GM12878 (cell line): ENCODE data around the gene PYGO2. TPM values are rescaled to one million over a fixed set of nuclear protein-coding genes. Genes with fewer than 3 reads are reported as not detected.

ENCODE experiments used
- ATAC-seq: fragments of 200-7000 bp; cut with Tn5 transposase; 3 replicates; pipeline ENCODE4 v1.9.1; 2020; ENCODE audit warnings: mild to moderate bottlenecking, moderate library complexity
- BruUV-seq: library from RNA; stranded (reverse); fragments of 400-500 nt; replicated peaks from 2 replicates; lab custom pipeline; 2021; lab: Mats Ljungman, UMichigan
- CTCF ChIA-PET: fragments of 300-600 bp; sonication (Branson Sonifier 250); formaldehyde crosslinking; extraction: SDS; loops from one replicate; lab custom pipeline; 2021; ENCODE audit warnings: inconsistent platforms; lab: Yijun Ruan, JAX
- POLR2A ChIA-PET: fragments of 350-600 bp; formaldehyde crosslinking; extraction: SDS; loops from one replicate; lab custom pipeline; 2021; ENCODE audit warnings: inconsistent platforms; lab: Charles Lee
- RAD21 ChIA-PET: fragments of 300-600 bp; sonication (Branson Sonifier 250); formaldehyde crosslinking; loops from one replicate; lab custom pipeline; 2023; ENCODE audit warnings: antibody characterized with exemption; ENCODE audit not compliant: unreplicated experiment; lab: Charles Lee
- SMC1A ChIA-PET: fragments of 300-600 bp; sonication (Branson Sonifier 250); formaldehyde crosslinking; loops from one replicate; lab custom pipeline; 2023; ENCODE audit not compliant: unreplicated experiment, uncharacterized antibody; lab: Charles Lee
- DNase-seq: peaks from one replicate; pipeline ENCODE4 v3.0.0-alpha.2; 2011; ENCODE audit warnings: low read depth, low spot score
- FAIRE-seq: peaks from 3 replicates; lab custom pipeline; 2011; peaks lifted over from hg19 to GRCh38; lab: Jason Lieb, UNC
- H2AFZ ChIP-seq: 2 replicates; pipeline ENCODE4 v1.6.0; 2011; ENCODE audit warnings: low read depth, low read length, control low read depth; ENCODE audit not compliant: control insufficient read depth
- H3K27ac ChIP-seq: 2 replicates; pipeline ENCODE4 v1.5.1; 2011; ENCODE audit warnings: control low read depth; ENCODE audit not compliant: control insufficient read depth, insufficient read depth
- H3K27me3 ChIP-seq, 2 experiments: replicated peaks in 1 of 2; 2 replicates each; pipeline versions ENCODE4 v1.6.0 to v1.6.1; 2011; ENCODE audit warnings: low read length in 1 of 2; ENCODE audit not compliant: control insufficient read depth in 2 of 2, insufficient read depth in 2 of 2
- H3K36me3 ChIP-seq, 2 experiments: 2 replicates each; pipeline ENCODE4 v1.5.1; 2011; ENCODE audit warnings: low read length in 1 of 2; ENCODE audit not compliant: control insufficient read depth in 2 of 2, insufficient read depth in 2 of 2
- H3K4me1 ChIP-seq: 2 replicates; pipeline ENCODE4 v1.6.1; 2011; ENCODE audit warnings: mild to moderate bottlenecking, low read length, moderate library complexity, mixed read lengths; ENCODE audit not compliant: control insufficient read depth, insufficient read depth
- H3K4me2 ChIP-seq: 2 replicates; pipeline ENCODE4 v1.6.0; 2011; ENCODE audit warnings: control low read depth; ENCODE audit not compliant: control insufficient read depth, insufficient read depth
- H3K4me3 ChIP-seq: fragments of 200-600 bp; sonication (generic); 2 replicates; pipeline ENCODE4 v1.5.1; 2016
- H3K79me2 ChIP-seq: 2 replicates; pipeline ENCODE4 v1.6.0; 2011; ENCODE audit warnings: low read length; ENCODE audit not compliant: control insufficient read depth, insufficient read depth
- H3K9ac ChIP-seq: 2 replicates; pipeline ENCODE4 v1.8.0; 2011; ENCODE audit warnings: low read length, control low read depth, mixed read lengths; ENCODE audit not compliant: control insufficient read depth, insufficient read depth
- H3K9me3 ChIP-seq: replicated peaks from 3 replicates; pipeline ENCODE4 v1.5.1; 2011; ENCODE audit warnings: mild to moderate bottlenecking, low read length; ENCODE audit not compliant: control insufficient read depth, insufficient read depth
- H4K20me1 ChIP-seq: 2 replicates; pipeline ENCODE4 v1.6.0; 2011; ENCODE audit not compliant: control insufficient read depth, insufficient read depth
- BCL11A ChIP-seq: IDR thresholded peaks from 2 replicates; pipeline ENCODE4 v1.6.1; 2011; ENCODE audit warnings: low read depth, low read length
- BCLAF1 ChIP-seq: fragments of 450-650 bp; IDR thresholded peaks from 2 replicates; pipeline ENCODE4 v1.6.1; 2017; ENCODE audit warnings: antibody characterized with exemption, mild to moderate bottlenecking, moderate library complexity
- CBFB ChIP-seq: IDR thresholded peaks from 2 replicates; pipeline ENCODE4 v1.6.1; 2016; ENCODE audit warnings: antibody characterized with exemption, low read depth
- CHD4 ChIP-seq: fragments of 200-600 bp; sonication (generic); IDR thresholded peaks from 2 replicates; pipeline ENCODE4 v1.6.1; 2016; ENCODE audit warnings: mild to moderate bottlenecking
- EGR1 ChIP-seq, 2 experiments: IDR thresholded peaks; 1 replicate in 1 of 2; 2 replicates in 1 of 2; pipeline ENCODE4 v1.6.1; 2011 to 2012; ENCODE audit warnings: low read depth in 2 of 2, low read length in 2 of 2, borderline replicate concordance in 1 of 2, mild to moderate bottlenecking in 1 of 2, moderate library complexity in 1 of 2
- HDAC6 ChIP-seq: fragments of 200-600 bp; sonication (generic); IDR thresholded peaks from one replicate; pipeline ENCODE4 v1.8.0; 2017; ENCODE audit warnings: antibody characterized with exemption; ENCODE audit not compliant: unreplicated experiment
- KDM1A ChIP-seq: fragments of 200-600 bp; sonication (generic); IDR thresholded peaks from 2 replicates; pipeline ENCODE4 v1.6.1; 2016; ENCODE audit warnings: borderline replicate concordance
- MXI1 ChIP-seq: fragments of 150-350 bp; IDR thresholded peaks from 2 replicates; pipeline ENCODE4 v1.6.1; 2011; ENCODE audit warnings: low read depth, mild to moderate bottlenecking, inconsistent platforms, low read length, improper control_type of control experiment
- MYB ChIP-seq: fragments of 150-350 bp; IDR thresholded peaks from 2 replicates; pipeline ENCODE4 v1.6.1; 2014; ENCODE audit warnings: mild to moderate bottlenecking, low read depth, low read length, borderline replicate concordance
- NBN ChIP-seq: fragments of 450-650 bp; IDR thresholded peaks from 2 replicates; pipeline ENCODE4 v1.6.1; 2016
- PAX5 ChIP-seq: IDR thresholded peaks from 2 replicates; pipeline ENCODE4 v1.6.1; 2011; ENCODE audit warnings: low read depth, low read length, borderline replicate concordance
- PAX8 ChIP-seq: fragments of 450-650 bp; IDR thresholded peaks from 2 replicates; pipeline ENCODE4 v1.6.1; 2017; ENCODE audit warnings: mild to moderate bottlenecking, moderate library complexity
- PKNOX1 ChIP-seq: fragments of 450-650 bp; IDR thresholded peaks from 2 replicates; pipeline ENCODE4 v1.6.1; 2016; ENCODE audit warnings: mild to moderate bottlenecking
- POLR2AphosphoS2 ChIP-seq: IDR thresholded peaks from 2 replicates; pipeline ENCODE4 v1.6.1; 2011; ENCODE audit warnings: low read depth, mild to moderate bottlenecking, low read length, improper control_type of control experiment, moderate library complexity
- SMAD1 ChIP-seq: fragments of 450-650 bp; IDR thresholded peaks from 2 replicates; pipeline ENCODE4 v1.6.1; 2018; ENCODE audit warnings: mild to moderate bottlenecking, low read depth; ENCODE audit not compliant: partially characterized antibody
- YBX1 ChIP-seq: fragments of 450-650 bp; IDR thresholded peaks from 2 replicates; pipeline ENCODE4 v1.6.1; 2016; ENCODE audit warnings: antibody characterized with exemption
- YY1 ChIP-seq: IDR thresholded peaks from 2 replicates; pipeline ENCODE4 v1.6.1; 2011; ENCODE audit warnings: low read depth, mild to moderate bottlenecking, low read length
- ZNF217 ChIP-seq: fragments of 450-650 bp; IDR thresholded peaks from 2 replicates; pipeline ENCODE4 v1.6.1; 2017; ENCODE audit warnings: antibody characterized with exemption, mild to moderate bottlenecking
- ZSCAN29 ChIP-seq: fragments of 450-650 bp; IDR thresholded peaks from 2 replicates; pipeline ENCODE4 v1.6.1; 2017; ENCODE audit warnings: mild to moderate bottlenecking, moderate library complexity
- WGBS: methylation state at CpG from one replicate; pipeline ENCODE4 v1.1.6; 2016; ENCODE audit warnings: low lambda C conversion rate; ENCODE audit not compliant: insufficient replicate concordance, insufficient coverage; ENCODE audit errors: missing lambda C conversion rate; 5-methylcytosine and 5-hydroxymethylcytosine counted together
- in situ Hi-C: fragments of 300-500 bp; cut with MboI; formaldehyde crosslinking; loops from 9 replicates; pipeline ENCODE4 v1.14.3; 2018; ENCODE audit warnings: mixed read lengths
- intact Hi-C: fragments of 100-400 bp; cut with micrococcal nuclease; formaldehyde crosslinking; loops from one replicate; pipeline ENCODE4 v1.14.2; 2022; ENCODE audit not compliant: unreplicated experiment
- polyA plus RNA-seq, 11 experiments: library from polyadenylated mRNA; depleted of rRNA in 4 of 11; unstranded in 6 of 11; stranded (reverse) in 5 of 11; fragments of >200 nt; fragmentation: Nextera tagmentation in 4 of 11; fragmentation: Illumina TruSeq in 1 of 11; extraction: Ambion mirVana in 4 of 11; extraction: Trizol in 1 of 11; gene quantifications; 1 replicate in 1 of 11; 2 replicates in 10 of 11; pipeline versions ENCODE4 v1.2.1 to v1.2.3, GENCODE V29; 2011 to 2016; ENCODE audit warnings: inconsistent platforms in 2 of 11, missing spikeins in 2 of 11, low read depth in 1 of 11
- total RNA-seq, 4 experiments: library from RNA; depleted of rRNA in 3 of 4; stranded (reverse); fragments of >200 nt in 3 of 4; fragmentation: Illumina TruSeq in 1 of 4; extraction: Trizol in 1 of 4; gene quantifications; 2 replicates each; pipeline versions ENCODE4 v1.2.1 to v1.2.3, GENCODE V29; 2013 to 2021

The PYGO2 gene
- total and polyA plus RNA-seq, 10 of the 15 experiments (the other 5 are each of a cell fraction or from before 2014, with no cell fraction given) = 8.1 to 33.8 (median 23.5) TPM

- TF ChIP-seq PKNOX1 (no peak), BCL11A (no peak), CBFB (no peak), EGR1 (IDR thresholded peaks at IDR 0.05; ENCODE audit: borderline replicate concordance in 1 of 2, low read depth in 2 of 2, low read length in 2 of 2) (no peak)
Measured at GRCh38 chr1:154948079-154948478, 13.5 kb downstream of the PYGO2 start (continued).

GRCh38 chr1:154945962-154946850 is 15.4 kb downstream of the PYGO2 start:
- no TSS peak for BruUV-seq
- ChIA-PET POLR2A (interaction anchor here (0.6 to 3.4 kb wide), 4 partner anchors 11 to 39 kb away, joined by 3 to 19 read pairs (median 12); partner anchors contain the start of genes PMVK, PYGO2 and SHC1), RAD21 (interaction anchor here (2.6 kb wide), 1 partner anchor 10 kb away, joined by 9 read pairs; the partner anchor contains the start of gene PMVK), SMC1A (interaction anchor here (1.1 to 1.2 kb wide), 2 partner anchors 10 to 341 kb away, joined by 3 to 6 read pairs; partner anchors contain the start of gene PMVK), CTCF (interaction anchor here (1.0 to 1.8 kb wide), 4 partner anchors 26 to 276 kb away, joined by 3 to 6 read pairs (median 4); no protein-coding TSS in a partner anchor)
- WGBS = 82% methylated on average over 16 of the region's 17 CpGs
- Histone ChIP-seq H3K4me2 (no peak overlapping the region), H3K9me3 (no peaks in the 10 kb centered on the region; the same call in 2 of the 3 replicates), H3K4me3 (no peak overlapping the region), H3K9ac (no peak overlapping the region), H3K4me1 (peaks cover 47% of the 10 kb centered on the region), H3K27me3 (no peaks in the 10 kb centered on the region), H4K20me1 (no peaks in the 10 kb centered on the region), H3K79me2 (peaks cover 16% of the 10 kb centered on the region), H3K27ac (no peak overlapping the region), H3K36me3 (peaks cover 3 to 6% of the 10 kb centered on the region in 2 experiments; a peak in 3 of 4 replicates)
- ATAC-seq (no peak), DNase-seq (no peak), FAIRE-seq (no peak)
- intact Hi-C loops = no loop called here
- in situ Hi-C loops = no loop called here
- TF ChIP-seq KDM1A (no peak), YBX1 (no peak), MYB (no peak), ZNF217 (no peak), HDAC6 (no peak), CHD4 (no peak), POLR2AphosphoS2 (no peak), SMAD1 (no peak), PAX5 (no peak), BCLAF1 (no peak), NBN (no peak), BCL11A (no peak), YY1 (no peak), PAX8 (no peak), MXI1 (no peak), ZSCAN29 (no peak)
- TF ChIP-seq, all 136 proteins: peak for 0
- no peak overlapping the region for H2AFZ ChIP-seq
